ENCODE results near the gene PSMD7. TPM values are rescaled to one million over a fixed set of nuclear protein-coding genes. Genes with fewer than 3 reads are reported as not detected.

The PSMD7 gene
- total RNA-seq, 6 experiments from 2014 or later = 39.2 to 53.3 (median 45.2) TPM

DNA sequence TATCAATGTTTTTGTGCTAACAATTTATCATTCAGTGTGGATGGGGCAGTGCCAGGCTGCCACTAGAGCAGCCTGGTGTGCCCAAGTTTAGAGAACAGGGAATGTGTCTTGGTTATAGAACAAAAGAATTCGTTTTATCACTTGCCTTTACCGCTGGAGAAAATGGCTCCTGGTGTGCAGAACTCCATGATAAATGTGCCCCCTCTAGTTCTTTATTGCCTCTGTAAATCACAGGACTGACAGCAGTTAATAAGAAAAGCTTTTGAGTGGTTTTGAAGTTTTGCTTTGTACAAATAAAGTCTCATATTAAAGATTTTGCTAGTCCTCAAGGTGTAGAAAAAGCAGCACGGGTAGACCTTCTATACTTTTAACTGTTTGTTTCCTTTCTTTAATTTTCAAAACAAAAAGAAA, 28.2 kb upstream of the PSMD7 start:
- no peak for ATAC-seq
- Histone ChIP-seq H3K27me3 (no peaks in the 10 kb centered on the region), H3K9me3 (no peaks in the 10 kb centered on the region), H3K36me3 (no peaks in the 10 kb centered on the region), H3K4me3 (no peak overlapping the region), H3K27ac (no peak overlapping the region), H3K4me1 (no peaks in the 10 kb centered on the region)
- TF ChIP-seq, protein P1, sequence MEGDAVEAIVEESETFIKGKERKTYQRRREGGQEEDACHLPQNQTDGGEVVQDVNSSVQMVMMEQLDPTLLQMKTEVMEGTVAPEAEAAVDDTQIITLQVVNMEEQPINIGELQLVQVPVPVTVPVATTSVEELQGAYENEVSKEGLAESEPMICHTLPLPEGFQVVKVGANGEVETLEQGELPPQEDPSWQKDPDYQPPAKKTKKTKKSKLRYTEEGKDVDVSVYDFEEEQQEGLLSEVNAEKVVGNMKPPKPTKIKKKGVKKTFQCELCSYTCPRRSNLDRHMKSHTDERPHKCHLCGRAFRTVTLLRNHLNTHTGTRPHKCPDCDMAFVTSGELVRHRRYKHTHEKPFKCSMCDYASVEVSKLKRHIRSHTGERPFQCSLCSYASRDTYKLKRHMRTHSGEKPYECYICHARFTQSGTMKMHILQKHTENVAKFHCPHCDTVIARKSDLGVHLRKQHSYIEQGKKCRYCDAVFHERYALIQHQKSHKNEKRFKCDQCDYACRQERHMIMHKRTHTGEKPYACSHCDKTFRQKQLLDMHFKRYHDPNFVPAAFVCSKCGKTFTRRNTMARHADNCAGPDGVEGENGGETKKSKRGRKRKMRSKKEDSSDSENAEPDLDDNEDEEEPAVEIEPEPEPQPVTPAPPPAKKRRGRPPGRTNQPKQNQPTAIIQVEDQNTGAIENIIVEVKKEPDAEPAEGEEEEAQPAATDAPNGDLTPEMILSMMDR (IDR thresholded peaks at IDR 0.05) = no peak
- TF ChIP-seq POLR2A (IDR thresholded peaks at IDR 0.05) = no peak
- DNase-seq = no peak
- 52% methylated on average over 3 of the region's 3 CpGs for WGBS (ENCODE audit: insufficient coverage, low coverage, low lambda C conversion rate, missing lambda C conversion rate)
- intact Hi-C loops (cut with DNase I) = no loop called here

DNA sequence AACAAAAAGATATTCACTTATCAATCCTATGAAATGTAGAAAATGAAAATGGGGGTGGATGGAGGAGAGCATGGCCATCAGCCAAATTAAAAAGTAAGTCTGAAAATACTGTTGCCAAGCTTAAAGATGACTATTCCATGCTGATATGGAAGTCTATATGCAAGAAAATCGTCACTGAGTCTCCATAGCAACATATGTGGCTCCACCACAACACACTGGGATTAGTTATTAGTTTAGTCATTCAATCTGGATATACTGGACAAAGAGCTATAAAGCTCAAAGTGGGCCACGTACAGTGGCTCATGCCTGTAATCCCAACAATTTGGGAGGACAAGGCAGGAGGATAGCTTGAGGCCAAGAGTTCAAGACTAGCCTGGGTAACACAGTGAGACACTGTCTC, 24.7 kb upstream of the PSMD7 start:
- no peak for DNase-seq
- TF ChIP-seq, protein P1 (IDR thresholded peaks at IDR 0.05) = no peak
- no peak for TF ChIP-seq POLR2A (IDR thresholded peaks at IDR 0.05)
- WGBS (ENCODE audit: insufficient coverage, low coverage, low lambda C conversion rate, missing lambda C conversion rate) = 48% methylated on average over 2 of the region's 2 CpGs
- no peaks in the 10 kb centered on the region for H3K27me3 ChIP-seq
- no peak for ATAC-seq
- H3K9me3 ChIP-seq = no peaks in the 10 kb centered on the region
- H3K27ac ChIP-seq = no peak overlapping the region
- no peak overlapping the region for H3K4me3 ChIP-seq
- intact Hi-C loops (cut with DNase I) = no loop called here
- no peaks in the 10 kb centered on the region for H3K4me1 ChIP-seq
- H3K36me3 ChIP-seq = no peaks in the 10 kb centered on the region

DNA sequence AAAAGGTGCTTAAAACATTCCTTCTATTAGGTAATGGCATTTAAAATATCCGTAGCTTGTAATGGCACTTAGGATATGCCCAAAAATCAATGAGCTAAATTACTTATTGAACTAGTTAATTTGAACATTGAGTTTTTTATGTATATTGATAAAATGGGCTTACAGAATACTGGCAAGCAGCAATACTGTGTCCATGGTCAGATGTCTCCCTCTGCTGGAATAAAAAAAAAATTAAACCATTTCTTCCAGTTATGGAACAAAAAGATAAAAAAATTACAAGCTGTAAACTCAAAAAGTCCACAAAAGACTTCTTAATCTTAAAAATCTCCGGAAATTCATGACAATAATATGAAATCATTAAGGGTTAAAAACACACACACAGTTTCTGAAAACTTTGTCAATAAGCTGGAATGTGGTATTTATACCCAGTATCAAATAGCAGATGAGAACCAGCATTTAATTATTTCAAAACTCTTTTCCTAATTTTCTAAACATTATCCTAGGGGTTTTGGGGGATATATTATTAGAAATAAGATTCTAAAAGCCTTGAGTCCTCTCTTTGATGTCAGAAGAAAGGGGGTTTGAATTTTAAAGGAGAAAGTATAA, 21.5 kb upstream of the PSMD7 start:
- Histone ChIP-seq H3K36me3 (no peaks in the 10 kb centered on the region), H3K9me3 (no peaks in the 10 kb centered on the region), H3K4me3 (no peak overlapping the region), H3K27me3 (no peaks in the 10 kb centered on the region), H3K27ac (no peak overlapping the region), H3K4me1 (no peaks in the 10 kb centered on the region)
- ATAC-seq = peak in 3 of 4 donors; percentile 32 to 50 (median 47)
- DNase-seq = no peak
- 19% methylated on average over 2 of the region's 2 CpGs for WGBS (ENCODE audit: insufficient coverage, low coverage, low lambda C conversion rate, missing lambda C conversion rate)
- TF ChIP-seq, protein P1 (IDR thresholded peaks at IDR 0.05) = peak; percentile 48 to 58 (median 54)
- TF ChIP-seq POLR2A (IDR thresholded peaks at IDR 0.05) = no peak
- intact Hi-C loops (cut with DNase I) = no loop called here

DNA sequence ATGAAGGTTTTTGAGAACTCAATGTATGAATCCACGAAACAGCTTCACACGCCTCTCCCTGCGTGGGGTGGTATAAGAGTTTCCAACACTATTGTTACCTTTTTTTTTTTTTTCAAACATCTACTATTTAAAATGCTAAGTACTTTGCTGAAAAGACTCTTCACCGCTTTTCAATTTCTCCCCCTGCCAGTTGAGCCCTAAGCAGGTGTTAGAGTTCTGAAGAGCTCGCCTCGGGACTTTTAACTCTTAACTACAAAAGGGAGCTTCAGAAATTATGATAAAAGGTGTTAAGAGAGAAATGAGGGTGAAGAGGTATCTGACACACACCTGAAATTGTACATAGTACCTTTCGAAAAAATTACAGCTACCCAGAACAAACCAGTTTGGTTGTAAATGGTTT, 20.9 kb upstream of the PSMD7 start:
- ATAC-seq (no peak), DNase-seq (no peak)
- H3K4me3 ChIP-seq = no peak overlapping the region
- no peaks in the 10 kb centered on the region for H3K9me3 ChIP-seq
- no peaks in the 10 kb centered on the region for H3K27me3 ChIP-seq
- intact Hi-C loops (cut with DNase I) = no loop called here
- H3K4me1 ChIP-seq = no peaks in the 10 kb centered on the region
- TF ChIP-seq, protein P1 (IDR thresholded peaks at IDR 0.05) = no peak
- no peak for TF ChIP-seq POLR2A (IDR thresholded peaks at IDR 0.05)
- no peak overlapping the region for H3K27ac ChIP-seq
- WGBS (ENCODE audit: insufficient coverage, low coverage, low lambda C conversion rate, missing lambda C conversion rate) = 54% methylated on average over 7 of the region's 7 CpGs
- H3K36me3 ChIP-seq = no peaks in the 10 kb centered on the region
